ENCODE results near the gene DYSF. TPM values are rescaled to one million over a fixed set of nuclear protein-coding genes. Genes with fewer than 3 reads are reported as not detected.
"Not testable (repeated sequence)": the region's sequence is repeated elsewhere in the genome, so short reads cannot be mapped to it uniquely, and the experiment has no call there.

The DYSF gene
- total RNA-seq, 4 donors from 2014 or later: 1.7 to 5.0 (median 2.6) TPM

DNA sequence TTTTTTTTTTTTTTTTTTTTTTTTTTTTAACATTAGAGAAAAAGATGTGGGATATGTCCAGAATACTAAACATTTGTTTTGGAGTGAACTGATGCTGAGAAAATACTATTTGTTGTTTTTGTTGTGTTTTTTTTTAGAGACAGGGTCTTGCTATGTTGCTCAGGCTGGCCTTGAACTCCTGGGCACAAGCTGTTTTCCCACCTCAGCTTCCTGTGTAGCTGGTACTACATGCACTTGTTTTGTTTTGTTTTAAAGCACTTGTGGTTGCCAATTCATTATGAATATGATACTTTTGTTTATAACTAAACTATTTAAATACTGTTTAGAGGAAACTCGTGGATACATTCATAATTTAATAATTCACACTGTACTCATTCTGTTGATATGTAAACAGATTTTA is 33.4 kb upstream of the DYSF start:
- no peaks in the 10 kb centered on the region for H3K9me3 ChIP-seq
- no peak overlapping the region for H3K4me3 ChIP-seq
- no peak for TF ChIP-seq CTCF (IDR thresholded peaks at IDR 0.05)
- H3K27me3 ChIP-seq: no peaks in the 10 kb centered on the region
- no peaks in the 10 kb centered on the region for H3K4me1 ChIP-seq
- H3K27ac ChIP-seq: no peak overlapping the region
- WGBS: 73% methylated on average over 1 of the region's 1 CpG
- H3K36me3 ChIP-seq: peaks cover 13% of the 10 kb centered on the region
- DNase-seq (ENCODE audit: low spot score in 2 of 2): no peak

DNA sequence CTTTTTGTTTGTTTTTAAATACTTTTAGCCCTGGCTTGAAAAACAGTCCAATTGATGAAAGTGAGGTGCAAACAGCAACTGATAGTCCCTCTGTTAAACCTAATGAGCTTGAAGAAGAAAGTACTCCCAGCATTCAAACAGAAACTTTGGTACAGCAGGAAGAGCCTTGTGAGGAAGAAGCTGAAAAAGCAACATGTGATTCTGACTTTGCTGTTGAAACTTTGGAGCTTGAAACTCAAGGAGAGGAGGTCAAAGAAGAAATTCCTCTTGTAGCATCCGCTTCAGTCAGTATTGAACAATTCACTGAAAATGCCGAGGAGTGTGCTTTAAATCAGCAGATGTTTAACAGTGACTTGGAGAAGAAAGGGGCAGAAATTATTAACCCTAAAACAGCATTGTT is 30.6 kb upstream of the DYSF start:
- Histone ChIP-seq H3K27me3 (no peaks in the 10 kb centered on the region), H3K4me1 (no peaks in the 10 kb centered on the region), H3K36me3 (peaks cover 36% of the 10 kb centered on the region), H3K9me3 (no peaks in the 10 kb centered on the region), H3K27ac (no peak overlapping the region), H3K4me3 (no peak overlapping the region)
- no peak for DNase-seq (ENCODE audit: low spot score in 2 of 2)
- WGBS: 82% methylated on average over 2 of the region's 2 CpGs
- TF ChIP-seq CTCF (IDR thresholded peaks at IDR 0.05) (no peak), EP300 (IDR thresholded peaks at IDR 0.05) (no peak), POLR2A (IDR thresholded peaks at IDR 0.05) (no peak), POLR2AphosphoS5 (IDR thresholded peaks at IDR 0.05) (no peak)

DNA sequence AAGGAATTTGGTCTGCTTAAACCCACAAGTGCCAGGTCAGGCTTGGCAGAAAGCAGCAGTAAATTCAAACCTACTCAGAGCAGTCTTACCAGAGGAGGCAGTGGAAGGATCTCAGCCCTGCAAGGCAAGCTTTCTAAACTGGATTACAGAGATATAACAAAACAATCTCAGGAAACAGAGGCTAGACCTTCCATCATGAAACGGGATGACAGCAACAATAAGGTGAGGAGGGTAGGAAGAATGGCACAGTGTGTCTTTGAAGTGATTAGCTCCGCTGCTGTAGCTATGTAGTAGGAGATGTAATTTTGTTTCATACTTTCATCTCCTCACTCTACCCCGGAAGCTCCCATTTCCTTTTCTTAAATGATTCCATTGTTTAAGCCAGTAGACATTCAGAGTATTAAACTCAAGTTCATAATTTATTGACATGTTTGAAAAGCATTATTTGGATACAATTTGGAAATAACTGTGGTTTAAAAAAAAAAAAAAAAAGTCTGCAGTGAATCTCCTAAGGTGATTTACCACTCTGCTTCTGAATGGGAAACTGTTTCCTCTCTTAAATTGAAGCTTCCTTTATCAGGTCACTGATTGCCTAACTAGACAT is 29.4 kb upstream of the DYSF start:
- WGBS: 70% methylated on average over 3 of the region's 3 CpGs
- Histone ChIP-seq H3K4me1 (no peaks in the 10 kb centered on the region), H3K36me3 (peaks cover 41% of the 10 kb centered on the region), H3K27me3 (no peaks in the 10 kb centered on the region), H3K4me3 (no peak overlapping the region), H3K9me3 (no peaks in the 10 kb centered on the region), H3K27ac (no peak overlapping the region)
- DNase-seq (ENCODE audit: low spot score in 2 of 2): no peak
- TF ChIP-seq POLR2A (IDR thresholded peaks at IDR 0.05) (no peak), CTCF (IDR thresholded peaks at IDR 0.05) (no peak), POLR2AphosphoS5 (IDR thresholded peaks at IDR 0.05) (no peak), EP300 (IDR thresholded peaks at IDR 0.05) (no peak)

- WGBS: 94% methylated on average over 2 of the region's 2 CpGs
- Histone ChIP-seq H3K27ac (no peak overlapping the region), H3K27me3 (no peaks in the 10 kb centered on the region), H3K4me1 (no peaks in the 10 kb centered on the region), H3K9me3 (no peaks in the 10 kb centered on the region), H3K4me3 (no peak overlapping the region), H3K36me3 (peaks cover 58% of the 10 kb centered on the region)
- TF ChIP-seq POLR2A (IDR thresholded peaks at IDR 0.05): no peak
- no peak for TF ChIP-seq POLR2AphosphoS5 (IDR thresholded peaks at IDR 0.05)
- TF ChIP-seq CTCF (IDR thresholded peaks at IDR 0.05): no peak
- TF ChIP-seq EP300 (IDR thresholded peaks at IDR 0.05): no peak
- DNase-seq (ENCODE audit: low spot score in 2 of 2): no peak
Measured at GRCh38 chr2:71426721-71427120, 26.6 kb upstream of the DYSF start.

GRCh38 chr2:71428472-71429383 is 24.6 kb upstream of the DYSF start:
- Histone ChIP-seq H3K4me3 (no peak overlapping the region), H3K27ac (no peak overlapping the region), H3K36me3 (peaks cover 67% of the 10 kb centered on the region), H3K27me3 (no peaks in the 10 kb centered on the region), H3K9me3 (no peaks in the 10 kb centered on the region), H3K4me1 (no peaks in the 10 kb centered on the region)
- no peak for TF ChIP-seq POLR2AphosphoS5 (IDR thresholded peaks at IDR 0.05)
- no peak for TF ChIP-seq POLR2A (IDR thresholded peaks at IDR 0.05)
- no peak for TF ChIP-seq EP300 (IDR thresholded peaks at IDR 0.05)
- TF ChIP-seq CTCF (IDR thresholded peaks at IDR 0.05): no peak
- WGBS: 97% methylated on average over 3 of the region's 3 CpGs
- no peak for DNase-seq (ENCODE audit: low spot score in 2 of 2)

DNA sequence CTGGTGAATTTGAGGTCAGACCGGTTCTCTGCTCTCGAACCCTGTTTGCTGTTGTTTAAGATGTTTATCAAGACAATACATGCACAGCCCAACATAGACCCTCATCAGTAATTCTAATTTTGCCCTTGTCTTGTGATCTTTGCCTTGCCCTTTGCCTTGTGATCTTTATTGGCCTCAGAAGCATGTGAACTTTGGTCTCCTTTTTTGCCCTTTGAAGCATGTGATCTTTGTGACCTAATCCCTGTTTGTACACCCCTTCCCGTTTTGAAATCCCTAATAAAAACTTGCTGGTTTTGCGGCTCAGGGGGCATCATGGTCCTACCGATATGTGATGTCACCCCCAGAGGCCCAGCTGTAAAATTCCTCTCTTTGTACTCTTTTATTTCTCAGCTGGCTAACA is 8.2 kb upstream of the DYSF start:
- 61% methylated on average over 5 of the region's 5 CpGs for WGBS
- H3K27me3 ChIP-seq, H3K4me1 ChIP-seq: not testable (repeated sequence)

More for the DNA sequence above, 8.2 kb upstream of the DYSF start:
- H3K27ac ChIP-seq; H3K9me3 ChIP-seq; DNase-seq (ENCODE audit: low spot score in 2 of 2); H3K4me3 ChIP-seq; H3K36me3 ChIP-seq: not testable (repeated sequence)
